ENCODE measurements around the gene XRCC3.

GRCh38 chr14:103724116-103724515, 8.9 kb upstream of the XRCC3 start:
- TF ChIP-seq ARNT (IDR thresholded peaks at IDR 0.05) = no peak
- TF ChIP-seq ZNF384 (IDR thresholded peaks at IDR 0.05) = no peak
- no peak for TF ChIP-seq NFRKB (IDR thresholded peaks at IDR 0.05)
- TF ChIP-seq PKNOX1 (IDR thresholded peaks at IDR 0.05) = no peak
- no peak for TF ChIP-seq SUZ12 (IDR thresholded peaks at IDR 0.05)
- no peak for TF ChIP-seq BHLHE40 (IDR thresholded peaks at IDR 0.05; ENCODE audit: borderline replicate concordance)
- no peak for TF ChIP-seq LEF1 (IDR thresholded peaks at IDR 0.05; ENCODE audit: borderline replicate concordance)
- TF ChIP-seq CTBP1 (IDR thresholded peaks at IDR 0.05; ENCODE audit: borderline replicate concordance) = no peak
- no peak for TF ChIP-seq FOXA1 (IDR thresholded peaks at IDR 0.05)
- TF ChIP-seq SP1 (IDR thresholded peaks at IDR 0.05) = no peak
- no peak for TF ChIP-seq L3MBTL2 (conservative IDR thresholded peaks at IDR 0.05)
- no peak for TF ChIP-seq HDGF (IDR thresholded peaks at IDR 0.05; ENCODE audit: borderline replicate concordance)
- TF ChIP-seq FOXK2 (IDR thresholded peaks at IDR 0.05) = no peak
